Measurements from ENCODE around the gene VWA5B1.
A peak's percentile ranks its signal among the peaks of the same experiment; 100 is the strongest.

Gene VWA5B1

DNA sequence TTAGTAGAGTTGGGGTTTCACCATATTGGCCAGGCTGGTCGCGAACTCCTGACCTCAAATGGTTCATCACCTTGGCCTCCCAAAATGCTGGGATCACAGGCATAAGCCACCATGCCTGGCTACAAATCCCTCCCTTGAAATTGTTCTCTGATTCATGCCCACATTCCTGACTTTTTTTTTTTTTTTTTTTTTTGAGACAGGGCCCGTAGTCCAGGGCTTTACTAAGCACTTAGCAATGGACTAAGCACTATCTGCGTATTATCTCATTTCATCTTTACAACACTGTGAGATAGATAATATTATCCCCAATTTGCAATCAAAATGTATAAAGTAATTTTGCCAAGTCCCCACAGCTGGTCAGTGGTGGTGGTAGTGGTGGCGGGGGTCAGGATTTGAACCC, 58.9 kb downstream of the VWA5B1 start:
- DNase-seq (ENCODE audit: low read depth, low spot score), result no peak

DNA sequence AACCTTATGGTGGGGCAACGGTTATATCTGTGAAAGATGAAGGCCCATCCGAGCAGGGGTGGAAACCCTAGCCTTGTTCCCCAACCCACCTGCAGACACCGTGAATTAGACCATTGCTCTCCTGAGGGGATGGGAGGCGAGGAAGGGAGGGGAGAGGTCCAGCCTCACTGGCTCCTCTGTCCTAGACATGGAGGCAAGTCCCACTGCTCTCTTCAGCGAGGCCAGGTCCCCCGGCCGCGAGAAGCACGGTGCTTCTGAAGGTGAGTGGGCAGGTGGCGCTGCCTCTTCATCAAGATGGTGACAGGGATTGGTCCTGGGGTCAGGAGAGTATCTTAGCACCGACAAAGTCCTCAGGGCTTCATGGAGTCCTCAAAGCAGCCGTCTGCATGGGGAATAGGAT, 59.3 kb downstream of the VWA5B1 start:
- no peak for DNase-seq (ENCODE audit: low read depth, low spot score)

DNA sequence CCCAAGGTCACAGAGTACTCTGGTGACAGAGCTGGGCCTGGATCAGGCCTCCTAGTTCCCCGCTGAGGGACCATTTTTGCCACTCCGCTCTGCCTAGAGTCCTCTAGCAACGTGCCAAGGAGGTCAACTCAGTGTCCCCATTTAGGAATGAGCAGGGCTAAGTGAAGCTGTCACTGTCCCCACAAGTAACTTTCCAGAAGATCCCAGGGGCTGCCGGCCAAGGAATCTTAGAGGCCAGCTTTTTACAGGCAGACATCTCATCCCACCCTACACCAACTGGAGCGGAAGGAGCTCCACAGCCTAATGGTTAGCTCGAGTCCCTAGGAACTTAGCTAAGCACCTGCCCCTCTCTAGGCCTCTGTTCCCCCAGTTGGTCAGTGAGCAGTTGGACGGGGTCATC, 59.7 kb downstream of the VWA5B1 start:
- no peak for DNase-seq (ENCODE audit: low read depth, low spot score)

DNA sequence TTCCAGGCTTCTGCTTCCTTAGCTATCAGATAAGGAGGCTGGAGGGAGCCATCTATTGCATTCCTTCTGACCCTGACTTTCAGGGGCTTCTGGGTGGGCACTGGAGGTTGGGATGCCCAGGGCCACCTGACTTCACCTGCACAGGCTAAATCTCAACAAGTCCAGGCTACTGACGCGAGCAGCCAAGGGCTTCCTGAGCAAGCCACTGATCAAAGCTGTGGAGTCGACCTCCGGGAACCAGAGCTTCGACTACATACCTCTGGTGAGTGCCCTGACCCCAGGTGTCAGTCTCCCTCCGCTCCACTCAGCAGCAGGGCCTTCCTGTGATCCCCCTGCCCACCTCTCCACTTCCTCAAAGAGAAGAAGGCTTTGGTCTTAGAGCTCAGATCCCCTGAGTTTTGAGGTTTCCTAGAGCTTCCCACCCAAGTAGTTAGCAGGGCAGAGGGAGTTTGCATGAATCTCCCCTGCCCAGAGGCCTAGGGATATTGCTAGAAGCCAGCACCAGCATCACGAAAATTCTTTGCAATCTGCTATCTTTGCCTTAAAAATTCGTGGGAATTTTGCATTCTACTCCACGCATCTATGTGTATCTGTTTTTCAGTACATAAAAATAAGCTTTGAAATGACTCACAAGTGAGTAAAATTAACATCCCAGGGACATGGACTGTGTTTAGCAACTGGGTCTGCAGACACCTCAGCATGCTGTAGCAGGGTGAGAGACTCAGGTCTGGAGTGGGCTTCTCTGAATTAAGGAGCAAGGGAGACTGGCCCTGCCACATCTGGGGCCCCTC, 61.4 kb downstream of the VWA5B1 start:
- DNase-seq (ENCODE audit: low read depth, low spot score), result no peak

DNA sequence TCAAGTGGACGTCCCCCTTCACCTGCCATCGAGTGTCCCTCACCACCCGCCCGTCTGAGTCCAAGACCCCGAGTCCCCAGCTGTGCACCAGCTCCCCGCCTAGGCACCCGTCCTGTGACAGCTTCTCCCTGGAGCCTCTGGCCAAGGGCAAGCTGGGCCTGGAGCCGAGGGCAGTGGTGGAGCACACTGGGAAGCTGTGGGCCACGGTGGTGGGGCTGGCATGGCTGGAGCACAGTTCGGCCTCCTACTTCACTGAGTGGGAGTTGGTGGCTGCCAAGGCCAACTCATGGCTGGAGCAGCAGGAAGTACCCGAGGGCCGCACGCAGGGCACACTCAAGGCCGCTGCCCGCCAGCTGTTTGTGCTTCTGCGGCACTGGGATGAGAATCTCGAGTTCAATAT, 63.2 kb downstream of the VWA5B1 start:
- DNase-seq (ENCODE audit: low read depth, low spot score), result no peak

DNA sequence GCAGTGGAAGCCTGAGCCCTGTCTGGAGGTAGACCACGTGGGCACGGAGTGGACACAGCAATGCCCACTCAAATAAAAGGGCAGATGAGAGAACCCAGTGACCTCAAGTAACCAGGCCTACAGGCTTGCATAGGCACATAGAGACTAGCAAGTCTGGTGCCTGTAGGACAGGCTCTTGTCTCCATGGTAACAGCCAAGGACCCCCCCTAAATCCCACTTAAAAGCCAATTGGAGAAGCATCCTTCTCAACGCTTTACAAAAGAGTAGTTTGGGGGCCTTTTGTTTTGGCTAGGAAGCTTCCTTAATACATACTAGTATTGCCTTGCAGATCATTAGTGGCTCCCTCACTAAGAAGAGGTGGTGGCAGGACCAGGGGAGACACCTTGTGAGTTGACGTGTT, 63.9 kb downstream of the VWA5B1 start:
- no peak for DNase-seq (ENCODE audit: low read depth, low spot score)

DNA sequence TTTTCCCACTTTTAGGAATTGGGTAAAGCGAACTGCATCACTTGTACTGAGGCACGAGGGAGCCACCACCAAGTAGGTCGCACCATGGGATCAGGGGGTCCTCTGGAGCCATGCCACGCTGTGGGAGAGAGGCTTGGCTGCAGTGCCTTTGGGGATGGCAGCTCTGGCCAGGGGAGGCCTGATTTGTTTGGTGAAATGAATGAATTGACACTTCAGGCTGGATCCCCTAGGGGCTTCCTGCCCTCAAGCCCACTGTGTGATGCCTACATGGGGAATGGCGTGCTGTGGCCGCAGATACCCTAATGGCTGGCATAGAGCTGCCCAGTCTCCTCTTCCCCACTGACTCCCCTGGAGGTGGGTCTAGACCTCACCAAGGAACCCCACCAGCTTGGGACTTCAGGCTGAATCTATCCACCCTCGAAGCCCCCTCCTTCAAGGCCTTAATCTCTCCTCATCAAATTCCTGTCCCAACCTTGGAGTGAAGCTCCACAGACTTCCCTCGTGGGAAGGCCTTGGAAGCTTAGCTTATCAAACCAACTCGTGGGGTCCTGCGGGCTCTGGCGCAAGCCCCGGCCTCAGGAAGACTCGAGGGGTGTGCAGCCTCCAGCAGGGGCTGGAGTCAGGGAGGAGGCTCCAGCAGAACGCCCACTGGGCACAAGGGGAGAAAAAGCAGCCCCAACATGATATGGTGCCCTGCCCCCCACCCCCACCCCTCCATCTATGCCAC, 64.6 kb downstream of the VWA5B1 start:
- no peak for DNase-seq (ENCODE audit: low read depth, low spot score)

DNA sequence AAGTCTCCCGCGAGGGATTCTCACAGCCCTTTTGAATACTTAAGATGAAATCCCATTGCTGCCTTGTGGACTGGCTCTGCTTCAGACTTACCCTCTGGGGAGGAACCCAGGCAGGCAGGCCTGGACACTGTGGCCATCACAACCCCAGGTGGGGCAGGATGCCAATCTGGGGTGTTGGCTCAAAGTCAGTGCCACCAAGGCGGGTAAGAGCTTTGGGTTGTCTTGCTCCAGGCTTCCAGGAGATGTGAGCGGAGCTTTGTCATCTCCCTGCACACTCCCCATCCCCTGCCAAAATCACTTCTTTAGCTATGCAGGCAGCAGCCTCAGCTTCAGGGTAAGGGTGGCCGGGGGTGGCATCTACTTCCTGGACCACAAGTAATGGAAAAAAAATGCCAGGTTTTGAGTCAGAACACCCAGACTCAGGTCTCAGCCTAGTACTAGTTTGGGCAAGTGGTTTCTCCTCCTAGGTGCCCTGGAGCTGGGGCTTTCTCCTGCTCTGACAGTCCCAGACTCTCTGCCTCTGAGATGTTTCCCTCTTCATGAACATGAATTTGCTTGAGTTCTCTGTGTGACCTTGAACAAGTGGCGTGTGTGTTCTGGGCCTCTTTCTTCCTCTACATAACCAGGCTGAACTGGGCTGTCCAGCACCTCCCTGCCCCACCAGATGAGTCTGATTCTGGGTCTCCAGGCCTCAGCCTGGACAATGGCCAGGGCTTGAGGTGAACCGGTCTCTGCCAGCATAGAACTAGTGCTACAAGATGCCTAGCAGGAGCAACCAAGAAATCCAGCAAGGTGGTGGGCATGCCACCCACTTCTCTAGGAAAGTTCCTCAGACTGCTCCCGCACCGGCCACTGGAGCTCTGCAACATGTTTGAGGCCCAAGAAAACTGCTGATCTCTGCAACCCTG, 65.4 kb downstream of the VWA5B1 start:
- no peak for DNase-seq (ENCODE audit: low read depth, low spot score)

DNA sequence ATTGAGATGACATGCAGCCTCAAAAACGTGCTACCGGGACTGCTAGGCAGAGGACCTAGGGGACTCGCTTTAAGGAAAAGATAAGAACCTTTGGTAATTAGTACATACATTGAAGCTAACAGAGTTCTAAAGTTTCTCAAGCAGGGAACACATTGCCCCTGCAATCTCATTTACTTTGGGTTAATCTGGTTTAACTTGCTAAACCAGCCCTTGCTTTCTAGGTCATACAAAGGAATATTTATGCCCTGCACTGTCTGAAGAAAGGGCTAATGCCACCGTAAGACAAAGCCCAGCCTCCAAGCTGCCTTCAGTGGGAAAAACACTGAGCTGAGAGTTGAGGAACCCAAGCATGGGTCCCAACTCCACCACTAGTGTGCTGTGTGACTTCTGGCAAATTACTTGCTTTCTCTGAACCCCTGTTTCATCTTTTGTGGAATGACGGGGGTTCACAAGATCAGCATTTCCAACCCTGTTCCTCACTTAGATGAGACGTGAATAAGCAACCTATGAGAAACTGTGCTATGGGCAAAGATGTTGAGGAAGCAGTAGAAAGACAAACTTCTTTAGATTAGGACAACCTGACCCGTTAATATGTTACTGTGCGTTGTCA, 66.3 kb downstream of the VWA5B1 start:
- no peak for DNase-seq (ENCODE audit: low read depth, low spot score)

DNA sequence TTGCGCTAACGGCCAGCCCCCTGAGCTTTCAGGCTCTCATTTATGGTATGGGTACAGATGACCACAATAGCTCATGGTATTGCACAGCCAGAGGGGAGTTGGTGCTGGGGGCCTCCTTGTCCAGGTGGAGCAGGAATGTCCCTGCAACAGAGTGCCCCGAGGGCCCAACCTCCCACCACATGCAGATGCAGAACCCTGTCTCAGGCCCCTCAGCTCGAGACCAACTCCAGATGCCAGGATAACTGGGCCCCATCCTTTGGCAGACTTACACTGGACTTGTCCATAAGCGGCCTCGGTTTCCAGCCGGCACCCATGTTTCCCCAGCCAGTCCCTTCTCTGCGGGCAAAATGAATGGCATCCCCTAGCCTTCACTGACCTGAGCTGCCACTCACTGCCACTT, 67.1 kb downstream of the VWA5B1 start:
- no peak for DNase-seq (ENCODE audit: low read depth, low spot score)

DNA sequence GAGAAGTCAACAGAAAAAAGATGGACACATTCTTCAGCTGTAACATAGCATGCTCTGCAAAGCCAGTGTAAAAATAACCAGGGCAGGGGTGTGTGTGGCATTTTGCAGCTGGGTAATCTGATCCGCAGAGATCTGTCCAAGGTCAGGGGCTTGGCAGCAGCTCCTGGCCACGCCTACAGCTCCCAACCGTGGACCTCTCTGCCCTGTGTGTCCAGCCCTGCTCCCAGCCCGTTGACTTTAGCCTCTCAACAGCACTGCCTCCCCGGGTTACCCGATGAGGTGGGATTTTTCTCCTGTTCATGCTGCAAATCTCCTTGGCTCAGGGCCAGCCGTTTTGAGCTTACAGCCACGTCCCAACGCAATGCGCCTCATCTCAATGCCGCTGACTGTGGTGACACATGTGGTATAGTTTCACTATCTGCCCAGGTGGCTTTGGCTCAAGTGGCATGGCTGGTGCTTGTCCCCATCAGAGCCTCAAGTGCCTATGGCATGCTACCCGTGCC, 68.1 kb downstream of the VWA5B1 start:
- peak; percentile 55 for DNase-seq (ENCODE audit: low read depth, low spot score)

DNA sequence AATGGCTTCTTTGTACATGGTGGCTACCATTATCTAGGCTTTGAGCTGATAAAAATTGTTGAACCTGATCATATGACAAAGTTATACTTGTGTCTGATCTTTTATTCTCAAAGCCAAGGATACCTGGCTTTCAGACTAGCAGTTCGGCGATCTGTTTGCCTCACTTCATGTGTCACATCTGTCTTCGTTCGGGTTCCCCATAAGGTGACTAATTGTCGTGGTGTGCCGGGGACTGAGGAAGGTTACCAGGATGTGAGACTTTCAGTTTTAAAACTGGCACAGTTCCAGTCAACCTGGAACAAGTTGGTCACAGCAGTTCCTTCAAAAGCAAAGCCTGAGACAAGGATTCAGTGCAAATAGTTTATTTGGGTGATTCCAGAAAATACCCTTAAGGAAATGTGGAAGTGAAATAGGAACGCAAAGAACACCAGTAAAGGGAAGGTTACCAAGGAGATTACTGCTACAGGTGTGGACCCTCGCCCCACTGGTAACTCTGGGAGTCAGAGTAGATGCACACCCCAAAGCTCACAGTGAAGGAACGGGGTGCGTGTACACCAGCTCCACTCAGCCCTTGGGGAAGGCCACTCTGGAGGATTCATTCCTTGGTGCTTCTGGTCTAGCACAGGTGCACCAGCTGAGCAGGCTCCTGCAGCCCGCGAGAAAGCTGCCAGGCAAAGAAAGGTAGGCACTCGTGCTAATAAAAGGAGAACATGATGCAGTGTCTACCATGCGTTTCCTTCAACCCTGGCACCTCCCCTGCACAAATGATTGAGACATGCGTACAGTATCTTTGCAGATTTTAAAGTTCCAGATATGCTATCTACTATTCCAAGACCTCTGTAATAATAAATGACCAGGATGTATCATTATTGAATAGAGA, 69.0 kb downstream of the VWA5B1 start:
- no peak for DNase-seq (ENCODE audit: low read depth, low spot score)

DNA sequence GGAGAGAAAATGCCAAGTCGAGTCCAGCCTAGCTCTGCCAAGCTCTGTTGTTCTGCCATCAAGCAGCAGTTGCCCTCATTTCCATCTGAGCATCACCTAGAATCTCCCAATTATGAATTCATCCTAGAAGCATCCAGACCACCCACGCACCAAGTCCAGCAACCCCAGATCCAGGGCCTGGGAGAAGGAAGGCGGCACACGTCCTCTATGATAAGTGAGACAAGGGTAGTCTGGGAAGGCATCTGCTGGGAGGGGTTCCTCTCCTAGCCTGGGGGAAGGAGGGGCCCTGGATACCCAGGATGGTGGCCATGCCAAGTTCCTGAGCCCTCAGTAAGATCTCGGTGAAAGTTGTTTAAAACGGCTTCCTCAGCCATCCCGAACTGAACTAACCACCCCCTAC, 70.7 kb downstream of the VWA5B1 start:
- no peak for DNase-seq (ENCODE audit: low read depth, low spot score)

DNA sequence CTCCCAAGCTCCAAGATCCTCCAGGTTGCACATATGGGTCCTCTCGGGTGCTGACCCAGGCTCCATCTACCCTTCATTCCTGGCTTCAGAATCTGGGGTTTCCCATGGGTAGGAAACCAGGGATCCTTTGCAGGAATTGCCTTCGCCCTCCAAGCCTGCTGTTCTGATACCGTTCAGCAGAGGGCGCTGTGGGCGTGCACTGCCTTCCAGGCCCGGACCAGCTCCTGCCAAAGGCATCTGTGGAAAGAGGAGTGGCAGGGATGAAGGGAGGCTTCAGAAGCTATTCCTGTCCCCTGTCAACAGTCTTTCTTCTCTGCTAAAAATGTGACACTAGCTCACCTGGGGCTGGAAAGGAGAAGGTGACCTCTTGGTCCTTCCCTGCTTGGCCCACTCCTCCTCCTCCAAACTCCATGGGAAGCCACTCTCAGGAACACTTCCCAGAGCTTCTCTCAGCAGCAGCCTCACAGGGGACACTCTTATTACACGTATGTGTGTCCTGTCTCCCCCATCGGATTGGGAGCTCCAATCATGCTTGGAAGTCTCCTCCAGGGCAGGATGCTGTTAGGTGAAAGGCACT, 71.2 kb downstream of the VWA5B1 start:
- peak; percentile 75 for DNase-seq (ENCODE audit: low read depth, low spot score)

DNA sequence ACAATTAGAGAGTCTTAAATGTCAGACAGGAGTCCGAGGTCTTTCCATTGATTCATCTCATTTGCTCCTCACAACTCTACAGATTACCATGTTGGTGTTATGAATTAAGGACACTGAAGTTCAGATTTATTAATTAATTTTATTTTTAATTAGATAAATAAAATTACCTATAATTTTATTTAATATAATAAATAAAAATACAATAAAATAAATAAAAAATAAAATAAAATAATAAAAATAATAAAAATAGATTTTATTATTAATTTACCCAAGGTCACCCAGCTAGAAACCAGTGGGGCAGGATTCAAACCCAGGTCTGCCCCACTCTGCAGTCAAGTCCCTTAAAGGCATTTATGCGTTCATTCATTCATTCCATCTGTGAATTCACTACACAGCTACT, 72.2 kb downstream of the VWA5B1 start:
- DNase-seq (ENCODE audit: low read depth, low spot score), result no peak

DNA sequence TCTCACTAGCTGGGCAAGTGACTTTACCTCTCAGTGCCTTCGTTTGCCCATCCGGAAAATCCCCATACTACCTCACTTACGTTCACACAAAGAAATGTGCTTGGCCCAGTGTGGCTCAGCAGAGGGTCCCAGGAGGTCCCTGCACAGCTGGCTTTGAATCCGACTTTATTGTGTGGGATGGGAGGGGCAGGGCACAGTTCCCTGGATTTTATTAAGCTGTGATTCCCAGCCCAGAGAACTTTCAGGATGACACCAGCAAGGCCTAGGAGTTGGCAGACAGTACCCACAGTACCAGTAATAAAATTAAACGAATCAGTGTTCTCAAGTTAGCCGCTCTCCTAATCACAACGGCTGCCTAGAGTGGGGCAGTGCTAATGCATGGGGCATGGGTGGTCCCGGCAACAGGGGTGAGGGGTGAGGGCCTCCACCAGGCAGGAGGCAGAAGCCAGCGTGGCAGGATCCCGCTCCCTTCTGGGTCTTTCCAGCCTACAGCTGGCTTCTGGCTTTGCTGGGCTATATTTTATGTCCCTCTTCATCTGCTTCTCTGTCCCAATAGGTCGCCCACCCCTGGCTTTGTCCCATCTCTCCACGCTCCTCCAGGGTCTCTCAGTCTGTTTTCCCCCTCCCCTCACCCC, 74.9 kb downstream of the VWA5B1 start:
- DNase-seq (ENCODE audit: low read depth, low spot score), result no peak

DNA sequence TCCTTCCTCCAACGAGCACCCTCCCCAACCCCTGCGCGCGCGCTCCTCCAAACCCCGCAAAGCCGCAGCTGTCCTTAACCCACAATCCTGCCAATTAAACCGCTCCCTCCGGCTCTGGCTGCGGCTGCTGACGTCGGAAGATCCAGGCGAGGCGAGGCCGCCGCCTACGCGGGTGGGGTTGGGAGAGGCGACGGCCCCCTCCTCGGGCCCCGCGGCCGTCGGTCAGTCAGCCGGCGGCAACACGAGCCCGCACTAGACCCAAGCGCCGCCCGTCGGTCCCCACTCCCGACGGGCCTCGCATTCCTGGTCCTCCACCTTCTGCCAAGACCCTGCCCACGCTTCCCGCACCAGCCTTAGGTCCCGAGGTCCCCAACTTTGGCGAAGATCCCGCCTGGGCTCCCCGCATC, 75.4 kb downstream of the VWA5B1 start:
- peak; percentile 47 for DNase-seq (ENCODE audit: low read depth, low spot score)

DNA sequence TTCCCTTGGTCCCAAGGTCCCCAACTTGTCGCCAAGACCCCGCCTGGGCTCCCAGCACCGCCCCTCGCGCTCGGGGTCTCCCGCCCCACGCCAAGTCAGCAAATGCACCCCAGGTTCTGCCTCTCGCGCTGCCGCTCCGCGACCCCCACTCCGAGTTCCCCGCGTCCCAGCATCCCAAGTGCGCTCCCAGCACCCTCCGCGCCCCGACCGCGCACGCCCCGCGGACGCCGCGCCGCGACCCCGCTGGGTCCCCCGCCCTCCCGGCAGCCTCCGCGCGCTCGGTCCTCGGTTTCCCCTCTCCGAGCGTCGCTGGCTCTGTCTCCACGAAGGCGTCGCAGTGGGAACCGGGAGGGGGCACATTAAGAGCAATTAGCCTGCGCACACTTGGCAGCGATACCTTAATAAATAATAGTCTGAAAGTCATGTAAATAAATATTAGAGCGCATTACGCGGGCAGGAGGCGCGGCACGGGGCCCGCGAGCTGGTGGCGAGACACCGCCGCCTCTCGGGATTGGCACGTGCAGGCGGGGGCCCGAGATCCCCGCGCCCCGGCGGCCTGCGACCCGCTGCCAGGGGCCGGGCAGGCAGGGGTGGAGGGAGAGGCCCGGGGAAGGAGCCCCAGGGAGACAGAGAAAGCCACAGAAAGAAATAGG, 75.9 kb downstream of the VWA5B1 start:
- no peak for DNase-seq (ENCODE audit: low read depth, low spot score)

DNA sequence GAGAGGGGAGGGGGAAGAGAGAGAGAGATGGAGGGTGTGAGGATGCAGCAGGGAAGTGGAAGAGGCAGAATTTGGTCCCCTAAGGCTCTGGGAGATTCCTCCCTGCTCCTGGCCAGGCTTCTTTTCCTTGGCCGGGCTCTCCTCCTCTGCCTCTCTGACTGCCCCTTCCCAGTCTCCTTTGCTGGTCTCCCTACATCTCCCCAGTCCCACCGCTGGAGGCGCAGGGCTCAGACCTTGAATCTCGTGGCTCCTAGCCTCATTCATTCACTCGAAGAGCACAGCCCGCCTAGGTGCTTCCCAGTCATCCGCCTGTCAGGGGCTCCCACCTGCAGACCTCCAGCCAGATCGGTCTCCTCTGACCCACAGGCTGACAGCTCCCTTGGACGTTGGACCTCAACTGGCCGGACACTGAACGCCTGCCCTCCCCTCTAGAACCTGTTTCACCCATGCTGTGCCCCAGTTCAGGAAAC, 76.5 kb downstream of the VWA5B1 start:
- DNase-seq (ENCODE audit: low read depth, low spot score), result peak; percentile 77

Data from astrocyte of the hippocampus (primary cell).